ENCODE data around the gene C9orf85. TPM values are rescaled to one million over a fixed set of nuclear protein-coding genes. Genes with fewer than 3 reads are reported as not detected.
A peak's percentile ranks its signal among the peaks of the same experiment; 100 is the strongest.
"Not testable (repeated sequence)": the region's sequence is repeated elsewhere in the genome, so short reads cannot be mapped to it uniquely, and the experiment has no call there.

C9orf85 gene
- total RNA-seq, 1 experiment from 2014 or later, result 9.8 TPM

GRCh38 chr9:71962328-71962727, 50.9 kb downstream of the C9orf85 start:
- Mint-ChIP-seq H3K27ac (ENCODE audit: unreplicated experiment) (peak overlapping the region; percentile 76), H3K27me3 (ENCODE audit: unreplicated experiment) (no peaks in the 10 kb centered on the region), H3K9me3 (ENCODE audit: low read depth, unreplicated experiment) (no peaks in the 10 kb centered on the region), H3K4me3 (ENCODE audit: low read depth, unreplicated experiment) (no peak overlapping the region), H3K4me1 (ENCODE audit: low read depth, unreplicated experiment) (no peaks in the 10 kb centered on the region), H3K36me3 (ENCODE audit: insufficient read depth, unreplicated experiment) (no peaks in the 10 kb centered on the region)
- BruUV-seq (replicated peaks), result no TSS peak
- TF ChIP-seq CTCF (IDR thresholded peaks at IDR 0.05; ENCODE audit: unreplicated experiment), result no peak
- no peak for DNase-seq
- intact Hi-C loops (cut with micrococcal nuclease; ENCODE audit: unreplicated experiment), result no loop called here
- CTCF ChIA-PET, result interaction anchor here (0.6 kb wide), 1 partner anchor 29 kb away, joined by 3 read pairs; no protein-coding TSS in a partner anchor

GRCh38 chr9:71963471-71963996, 52.1 kb downstream of the C9orf85 start:
- H3K27me3 Mint-ChIP-seq (ENCODE audit: unreplicated experiment); H3K9me3 Mint-ChIP-seq (ENCODE audit: low read depth, unreplicated experiment); intact Hi-C loops (cut with micrococcal nuclease; ENCODE audit: unreplicated experiment); CTCF ChIA-PET; H3K36me3 Mint-ChIP-seq (ENCODE audit: insufficient read depth, unreplicated experiment); DNase-seq; BruUV-seq (replicated peaks); H3K4me3 Mint-ChIP-seq (ENCODE audit: low read depth, unreplicated experiment); H3K27ac Mint-ChIP-seq (ENCODE audit: unreplicated experiment); H3K4me1 Mint-ChIP-seq (ENCODE audit: low read depth, unreplicated experiment): not testable (repeated sequence)

- no peaks in the 10 kb centered on the region for H3K4me1 Mint-ChIP-seq (ENCODE audit: low read depth, unreplicated experiment)
- no TSS peak for BruUV-seq (replicated peaks)
- H3K9me3 Mint-ChIP-seq (ENCODE audit: low read depth, unreplicated experiment), result peaks cover 9% of the 10 kb centered on the region
- H3K27me3 Mint-ChIP-seq (ENCODE audit: unreplicated experiment), result no peaks in the 10 kb centered on the region
- no peak for TF ChIP-seq CTCF (IDR thresholded peaks at IDR 0.05; ENCODE audit: unreplicated experiment)
- H3K36me3 Mint-ChIP-seq (ENCODE audit: insufficient read depth, unreplicated experiment), result no peaks in the 10 kb centered on the region
- intact Hi-C loops (cut with micrococcal nuclease; ENCODE audit: unreplicated experiment), result no loop called here
- DNase-seq, result no peak
- CTCF ChIA-PET, result no interaction called here
- no peak overlapping the region for H3K27ac Mint-ChIP-seq (ENCODE audit: unreplicated experiment)
- no peak overlapping the region for H3K4me3 Mint-ChIP-seq (ENCODE audit: low read depth, unreplicated experiment)
Measured at GRCh38 chr9:71965403-71965802, 54.0 kb downstream of the C9orf85 start.

- no peak for DNase-seq
- H3K27me3 Mint-ChIP-seq (ENCODE audit: unreplicated experiment), result no peaks in the 10 kb centered on the region
- H3K9me3 Mint-ChIP-seq (ENCODE audit: low read depth, unreplicated experiment), result peaks cover 9% of the 10 kb centered on the region
- H3K4me3 Mint-ChIP-seq (ENCODE audit: low read depth, unreplicated experiment), result no peak overlapping the region
- TF ChIP-seq CTCF (IDR thresholded peaks at IDR 0.05; ENCODE audit: unreplicated experiment), result no peak
- intact Hi-C loops (cut with micrococcal nuclease; ENCODE audit: unreplicated experiment), result no loop called here
- BruUV-seq (replicated peaks), result no TSS peak
- no peaks in the 10 kb centered on the region for H3K36me3 Mint-ChIP-seq (ENCODE audit: insufficient read depth, unreplicated experiment)
- no peaks in the 10 kb centered on the region for H3K4me1 Mint-ChIP-seq (ENCODE audit: low read depth, unreplicated experiment)
- CTCF ChIA-PET, result no interaction called here
- no peak overlapping the region for H3K27ac Mint-ChIP-seq (ENCODE audit: unreplicated experiment)
Measured at GRCh38 chr9:71966601-71967000, 55.2 kb downstream of the C9orf85 start.

- CTCF ChIA-PET, result no interaction called here
- H3K27ac Mint-ChIP-seq (ENCODE audit: unreplicated experiment), result no peak overlapping the region
Measured at GRCh38 chr9:71968541-71969090, 57.2 kb downstream of the C9orf85 start.

More at GRCh38 chr9:71968541-71969090, 57.2 kb downstream of the C9orf85 start:
- intact Hi-C loops (cut with micrococcal nuclease; ENCODE audit: unreplicated experiment), result no loop called here
- no peaks in the 10 kb centered on the region for H3K27me3 Mint-ChIP-seq (ENCODE audit: unreplicated experiment)
- DNase-seq, result no peak
- peaks cover 5% of the 10 kb centered on the region for H3K36me3 Mint-ChIP-seq (ENCODE audit: insufficient read depth, unreplicated experiment)
- no TSS peak for BruUV-seq (replicated peaks)
- no peak for TF ChIP-seq CTCF (IDR thresholded peaks at IDR 0.05; ENCODE audit: unreplicated experiment)
- H3K4me3 Mint-ChIP-seq (ENCODE audit: low read depth, unreplicated experiment), result no peak overlapping the region
- H3K9me3 Mint-ChIP-seq (ENCODE audit: low read depth, unreplicated experiment), result peaks cover 9% of the 10 kb centered on the region
- no peaks in the 10 kb centered on the region for H3K4me1 Mint-ChIP-seq (ENCODE audit: low read depth, unreplicated experiment)

Data from Calu3 (cell line).